HG03064 (cell line): Measurements from ENCODE around the gene DICER1.
"Not testable (repeated sequence)": the region's sequence is repeated elsewhere in the genome, so short reads cannot be mapped to it uniquely, and the experiment has no call there.

Experiments used
- ATAC-seq: cut with Tn5 transposase; IDR thresholded peaks from one replicate; pipeline ENCODE4 v1.9.1; 2021; ENCODE audit warnings: low read depth; ENCODE audit not compliant: unreplicated experiment

Gene DICER1

GRCh38 chr14:95155045-95155444 is 2.3 kb downstream of the DICER1 start:
- ATAC-seq = no peak

DNA sequence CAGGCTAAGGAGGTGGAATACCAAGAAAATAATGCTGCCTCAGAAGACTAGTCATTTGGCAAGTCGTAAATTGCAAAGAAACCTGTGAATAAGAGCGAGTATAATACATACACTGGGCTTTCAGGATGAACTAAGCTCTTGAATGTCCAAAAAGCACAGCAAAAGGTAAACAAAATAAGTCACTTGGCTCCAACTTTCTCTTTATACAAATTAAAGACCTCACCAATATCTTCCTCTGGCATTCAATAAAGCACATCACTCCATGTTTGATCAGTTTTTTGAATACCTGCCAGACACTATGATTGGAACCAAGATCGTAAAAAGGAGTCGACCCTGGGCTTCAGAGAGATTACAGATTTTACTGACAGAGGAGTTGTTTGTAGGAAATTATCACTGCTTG is 3.5 kb downstream of the DICER1 start:
- no peak for ATAC-seq

DNA sequence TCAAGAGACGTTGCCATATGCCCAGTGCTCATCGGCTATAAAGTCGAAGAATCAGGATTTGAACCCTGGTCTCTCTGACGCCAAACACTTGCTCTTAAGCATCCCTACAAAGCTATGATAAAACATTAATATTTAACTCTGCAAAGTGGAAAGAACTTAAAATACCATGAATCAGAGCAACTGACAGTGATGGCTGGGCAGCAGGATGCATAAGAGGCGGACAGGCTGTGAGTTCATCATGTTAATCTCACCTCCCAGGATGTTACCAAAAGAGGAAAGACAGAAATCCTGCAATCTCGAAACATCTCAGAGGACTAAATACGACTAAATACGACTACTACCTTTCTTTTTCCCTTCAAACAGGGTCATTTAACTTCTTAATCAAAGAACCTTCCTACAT is 5.8 kb downstream of the DICER1 start:
- no peak for ATAC-seq

DNA sequence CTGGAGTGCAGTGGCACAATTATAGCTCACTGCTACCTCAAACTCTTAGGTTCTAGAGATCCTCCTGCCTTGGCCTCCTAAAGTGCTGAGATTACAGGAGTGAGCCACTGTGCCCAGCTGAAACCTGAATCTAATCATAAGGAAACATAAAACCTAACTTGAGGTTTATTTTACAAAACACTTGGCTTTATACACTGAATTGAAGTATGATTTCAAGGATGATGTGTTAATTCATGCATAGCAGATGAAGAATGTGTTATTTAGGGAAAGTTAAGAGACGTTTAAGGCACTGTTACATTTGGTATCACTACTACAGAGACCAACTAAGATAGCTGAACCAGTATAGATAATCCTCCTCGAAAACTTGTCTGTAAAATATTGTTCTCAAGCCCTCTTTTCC is 6.4 kb downstream of the DICER1 start:
- ATAC-seq = no peak

- ATAC-seq = no peak
Observed at GRCh38 chr14:95149441-95149840, 7.9 kb downstream of the DICER1 start.

DNA sequence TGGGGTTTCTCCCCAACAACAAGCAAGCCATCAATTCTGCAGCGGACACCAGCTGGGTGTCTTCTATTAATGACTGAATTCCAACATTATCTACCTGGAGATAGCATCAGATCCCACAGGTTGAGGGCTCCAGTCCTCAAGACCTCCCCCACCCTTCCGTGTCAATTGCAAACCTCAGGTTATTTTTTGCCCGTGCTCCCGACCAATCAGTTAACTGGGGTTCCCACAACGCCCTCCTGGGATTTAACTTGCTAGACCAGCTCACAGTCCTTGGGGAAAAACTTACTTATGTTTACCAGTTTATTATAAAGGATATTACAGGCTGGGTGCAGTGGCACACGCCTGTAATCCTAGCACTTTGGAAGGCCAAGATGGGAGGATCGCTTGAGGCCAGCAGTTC is 9.7 kb downstream of the DICER1 start:
- no peak for ATAC-seq

DNA sequence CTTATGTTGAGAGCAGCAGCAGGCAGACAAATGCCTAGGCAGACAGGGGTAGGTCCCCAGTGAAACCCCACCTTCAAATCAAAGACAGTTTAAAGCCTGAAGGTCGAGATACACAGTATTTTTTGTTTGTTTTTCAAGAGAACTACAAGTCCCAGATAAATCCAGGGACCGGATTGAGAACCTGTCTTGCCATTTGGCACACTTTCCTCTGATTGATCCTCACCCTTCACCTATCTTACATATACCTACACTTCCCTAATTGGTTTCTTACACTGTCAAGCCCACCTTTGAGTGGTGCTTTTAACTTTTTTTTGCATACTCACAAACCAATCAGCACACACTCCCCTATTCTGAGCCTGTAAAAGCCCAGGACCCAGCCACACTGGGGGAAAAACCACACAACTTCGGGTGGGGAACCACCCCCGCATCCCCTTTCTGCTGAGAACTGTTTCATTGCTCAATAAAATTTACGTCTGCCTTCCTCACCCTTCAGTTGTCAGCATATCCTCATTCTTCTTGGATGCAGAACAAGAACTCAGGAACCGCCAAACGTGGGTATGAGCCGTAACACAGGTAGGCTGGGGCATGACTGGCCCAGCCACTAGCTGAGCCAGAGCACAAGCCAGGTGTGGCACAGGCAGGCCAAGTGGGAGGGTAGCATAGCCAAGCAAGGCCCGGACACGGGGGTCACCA is 11.1 kb downstream of the DICER1 start:
- ATAC-seq = no peak

DNA sequence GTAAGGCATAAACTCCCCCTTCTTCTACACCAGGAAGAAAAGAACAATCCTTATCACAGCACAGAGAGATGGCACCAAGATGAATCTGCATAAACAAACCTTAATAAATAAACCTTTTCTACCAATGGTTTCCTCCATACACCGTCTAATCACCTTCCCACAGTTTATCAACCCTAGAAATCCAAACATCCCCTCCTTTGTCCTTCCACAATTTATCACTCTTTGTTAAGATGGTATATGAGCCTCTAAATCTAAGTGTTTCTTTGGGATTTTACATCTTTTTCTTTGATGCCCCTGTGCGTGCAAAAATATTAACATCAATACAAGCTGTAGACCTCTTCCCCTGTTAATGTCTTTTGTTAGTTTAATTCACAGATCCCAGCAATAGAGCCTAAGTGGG is 12.5 kb downstream of the DICER1 start:
- ATAC-seq = no peak

DNA sequence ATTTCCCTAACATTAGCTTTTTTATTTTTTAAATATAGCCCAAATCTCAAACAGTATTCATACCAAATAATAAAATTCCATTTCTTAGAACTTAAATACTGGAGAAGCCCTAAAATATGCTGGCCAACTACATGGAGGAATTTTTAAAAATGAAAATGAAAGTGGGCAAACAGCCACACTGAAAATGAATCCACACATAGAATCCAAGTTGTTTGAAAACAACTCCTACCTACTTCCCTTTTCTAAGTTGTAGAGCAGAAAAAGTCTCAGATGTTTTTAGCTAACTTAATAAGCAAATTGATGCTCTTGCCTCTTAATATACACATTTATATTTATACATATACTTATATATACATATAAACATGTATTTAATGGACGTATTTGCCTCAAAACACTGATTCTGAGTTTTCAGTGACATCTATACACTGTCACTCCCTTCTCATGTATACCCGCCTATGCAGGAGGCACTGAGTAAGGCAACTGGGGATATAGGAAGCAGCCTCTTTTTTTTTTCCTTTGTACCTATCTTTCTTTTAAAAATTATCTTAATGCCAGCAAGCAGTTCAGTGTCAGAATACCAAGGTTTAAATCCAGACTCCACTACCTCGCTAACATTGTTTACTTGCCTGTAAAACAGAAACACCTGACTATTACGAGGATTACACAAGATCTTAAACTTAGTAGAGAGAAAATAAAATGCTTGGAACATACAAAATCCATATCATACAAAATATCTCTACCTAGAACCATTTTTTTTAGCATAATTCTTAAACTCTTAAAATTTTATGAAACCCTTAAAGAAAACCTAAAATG is 13.3 kb downstream of the DICER1 start:
- ATAC-seq = no peak

- no peak for ATAC-seq
Observed at GRCh38 chr14:95142208-95142607, 15.1 kb downstream of the DICER1 start.

DNA sequence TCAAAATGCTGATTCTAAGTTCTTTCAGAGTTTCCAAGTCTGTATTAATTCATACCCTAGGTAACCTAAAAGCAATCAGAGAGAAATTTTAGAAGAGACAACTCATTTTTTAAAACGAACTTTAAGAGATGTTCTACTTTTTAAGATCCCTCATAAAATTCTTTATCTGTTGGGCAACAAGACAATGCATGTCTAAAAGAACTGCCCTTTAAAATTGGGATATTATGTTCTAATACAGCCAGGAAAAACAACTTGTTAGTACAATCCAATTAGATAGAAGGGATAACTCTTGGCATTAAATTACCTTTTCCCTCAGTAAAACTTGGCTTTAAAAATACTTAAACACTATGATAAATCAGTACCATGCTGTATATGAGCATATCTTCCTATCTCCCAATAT is 15.6 kb downstream of the DICER1 start:
- no peak for ATAC-seq

DNA sequence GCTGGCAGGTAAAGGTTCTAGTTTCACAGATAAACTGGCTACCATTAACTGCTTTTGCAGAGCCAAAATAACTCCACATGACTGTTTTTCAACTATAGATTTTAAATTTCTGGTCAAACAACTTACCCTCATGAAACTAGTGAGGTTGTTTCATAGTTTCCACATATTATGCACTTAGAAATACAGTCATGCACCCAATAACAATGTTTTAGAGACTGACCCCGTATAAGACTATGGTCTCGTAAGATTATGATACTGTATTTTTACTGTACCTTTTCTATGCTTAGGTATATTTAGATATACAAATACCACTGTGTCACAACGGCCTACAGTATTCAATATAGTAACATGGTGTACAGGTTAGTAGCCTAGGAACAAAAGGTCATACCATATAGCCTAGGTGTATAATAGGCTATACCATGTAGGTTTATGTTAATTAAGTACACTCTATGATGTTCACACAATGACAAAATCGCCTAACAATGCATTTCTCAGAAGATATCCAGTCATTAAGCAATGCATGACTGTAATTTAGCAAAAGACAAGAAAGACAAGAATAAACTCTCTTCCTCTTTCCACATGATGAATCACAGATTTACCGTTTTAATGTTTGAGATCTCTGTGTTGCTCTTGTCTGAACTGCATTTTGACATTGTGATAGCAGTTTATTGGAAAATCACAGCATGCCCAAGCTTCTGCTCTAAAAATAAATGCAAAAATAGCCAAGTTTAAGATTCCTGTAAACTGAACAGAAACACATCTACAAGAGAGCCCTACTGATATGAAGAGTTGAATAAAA is 17.1 kb downstream of the DICER1 start:
- ATAC-seq = no peak

DNA sequence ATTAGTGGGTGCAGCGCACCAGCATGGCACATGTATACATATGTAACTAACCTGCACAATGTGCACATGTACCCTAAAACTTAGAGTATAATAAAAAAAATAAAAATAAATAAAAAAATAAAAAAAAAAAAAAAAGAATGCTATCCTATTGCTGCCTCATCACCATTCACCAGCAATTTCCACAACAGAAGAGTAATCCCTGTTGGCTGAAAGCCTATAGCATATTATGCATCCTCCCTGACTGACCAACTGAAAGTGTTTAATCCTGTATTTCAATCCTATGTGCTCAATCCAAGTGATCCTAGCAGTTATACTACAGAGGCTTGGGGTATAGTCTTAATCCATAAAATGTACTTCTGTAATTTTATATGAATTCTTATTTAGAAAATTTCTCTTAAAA is 18.5 kb downstream of the DICER1 start:
- no peak for ATAC-seq

- ATAC-seq = not testable (repeated sequence)
Observed at GRCh38 chr14:95138455-95138854, 18.9 kb downstream of the DICER1 start.

DNA sequence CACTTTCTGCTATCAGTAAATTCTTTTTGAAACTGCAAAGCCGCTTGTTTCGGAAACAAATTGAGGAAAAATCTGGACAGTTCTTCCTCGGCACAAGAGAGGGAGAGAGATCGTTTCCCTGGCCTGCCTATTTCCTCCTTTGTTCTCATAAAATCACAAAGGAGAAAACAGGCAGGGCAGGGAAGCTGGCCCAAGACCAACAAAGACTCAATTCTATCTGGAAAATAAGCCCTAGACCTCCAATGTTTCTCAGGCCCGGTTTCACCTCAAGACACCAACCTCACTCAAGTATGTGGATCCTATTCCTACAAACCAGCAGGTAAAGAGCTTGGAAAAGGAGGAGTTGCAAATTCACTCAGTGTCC is 19.5 kb downstream of the DICER1 start:
- no peak for ATAC-seq

- no peak for ATAC-seq
Observed at GRCh38 chr14:95137164-95137803, 20.0 kb downstream of the DICER1 start.

DNA sequence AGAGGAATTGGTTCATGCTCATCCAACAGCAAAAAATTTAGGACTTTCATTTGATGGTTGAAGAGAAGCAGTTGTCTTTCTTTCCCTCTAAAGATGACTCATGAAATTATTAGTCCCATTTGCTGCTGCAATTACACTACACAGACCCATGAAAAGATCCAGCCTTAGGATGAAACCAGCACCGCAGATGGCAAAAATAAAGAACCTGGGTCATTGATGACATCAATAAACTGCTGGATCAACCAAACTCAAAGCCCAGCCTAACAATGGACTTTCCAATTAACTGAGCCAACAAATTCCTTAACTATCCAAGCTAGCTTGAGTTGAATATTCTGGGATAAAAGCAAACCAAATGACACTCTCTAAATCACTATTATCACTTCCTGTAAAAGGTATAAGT is 20.7 kb downstream of the DICER1 start:
- no peak for ATAC-seq

GRCh38 chr14:95134304-95134933 is 22.9 kb downstream of the DICER1 start:
- ATAC-seq = no peak

- ATAC-seq = no peak
Observed at GRCh38 chr14:95133282-95133681, 24.0 kb downstream of the DICER1 start.

GRCh38 chr14:95132760-95133159 is 24.6 kb downstream of the DICER1 start:
- no peak for ATAC-seq

GRCh38 chr14:95130549-95130948 is 26.8 kb downstream of the DICER1 start:
- ATAC-seq = no peak
